HS-27A (cell line): ENCODE results near the gene MRC2.

Source experiments
- DNase-seq: peaks from one replicate; pipeline ENCODE4 v3.0.0-alpha.2; 2012; ENCODE audit warnings: low read depth, missing footprints

MRC2 gene

DNA sequence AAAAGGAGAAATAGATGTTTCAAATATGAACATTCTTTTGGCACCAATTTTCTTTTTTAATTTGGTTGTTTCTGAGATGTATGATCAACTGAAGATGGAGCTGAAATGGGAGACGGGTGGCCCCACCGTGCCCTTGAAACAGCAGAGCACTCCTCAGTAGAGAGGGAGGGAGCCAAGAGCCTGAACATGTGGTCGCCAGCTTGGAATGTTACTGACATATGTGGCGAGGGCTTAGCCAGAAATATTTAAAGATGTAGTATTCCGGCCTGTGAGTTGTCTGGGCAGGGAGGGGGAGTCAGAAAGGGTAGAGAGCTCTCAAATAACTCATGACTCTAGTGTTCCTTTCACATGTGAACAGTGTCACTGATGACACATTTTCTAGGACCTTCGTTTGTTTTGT, 13.3 kb upstream of the MRC2 start:
- DNase-seq, result no peak

DNA sequence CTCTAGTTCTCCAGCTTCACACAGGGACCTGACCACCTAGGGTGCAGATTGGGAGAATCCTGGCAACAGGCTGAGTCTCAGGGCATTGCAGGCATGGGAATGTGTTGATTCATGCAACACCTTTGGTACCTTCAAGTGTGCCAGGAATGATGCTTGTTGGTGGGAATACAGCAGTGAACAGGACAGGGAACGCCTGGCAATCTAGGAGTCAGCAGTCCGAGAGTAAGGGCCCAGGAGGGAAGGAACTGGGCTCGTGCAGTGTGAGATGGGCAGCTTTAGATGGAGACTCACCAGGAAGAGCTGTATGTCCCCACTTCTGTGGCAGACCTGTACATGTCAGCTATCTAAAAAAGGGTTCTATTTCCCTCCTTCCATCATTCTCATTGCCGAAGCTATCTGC, 12.0 kb upstream of the MRC2 start:
- DNase-seq, result no peak

DNA sequence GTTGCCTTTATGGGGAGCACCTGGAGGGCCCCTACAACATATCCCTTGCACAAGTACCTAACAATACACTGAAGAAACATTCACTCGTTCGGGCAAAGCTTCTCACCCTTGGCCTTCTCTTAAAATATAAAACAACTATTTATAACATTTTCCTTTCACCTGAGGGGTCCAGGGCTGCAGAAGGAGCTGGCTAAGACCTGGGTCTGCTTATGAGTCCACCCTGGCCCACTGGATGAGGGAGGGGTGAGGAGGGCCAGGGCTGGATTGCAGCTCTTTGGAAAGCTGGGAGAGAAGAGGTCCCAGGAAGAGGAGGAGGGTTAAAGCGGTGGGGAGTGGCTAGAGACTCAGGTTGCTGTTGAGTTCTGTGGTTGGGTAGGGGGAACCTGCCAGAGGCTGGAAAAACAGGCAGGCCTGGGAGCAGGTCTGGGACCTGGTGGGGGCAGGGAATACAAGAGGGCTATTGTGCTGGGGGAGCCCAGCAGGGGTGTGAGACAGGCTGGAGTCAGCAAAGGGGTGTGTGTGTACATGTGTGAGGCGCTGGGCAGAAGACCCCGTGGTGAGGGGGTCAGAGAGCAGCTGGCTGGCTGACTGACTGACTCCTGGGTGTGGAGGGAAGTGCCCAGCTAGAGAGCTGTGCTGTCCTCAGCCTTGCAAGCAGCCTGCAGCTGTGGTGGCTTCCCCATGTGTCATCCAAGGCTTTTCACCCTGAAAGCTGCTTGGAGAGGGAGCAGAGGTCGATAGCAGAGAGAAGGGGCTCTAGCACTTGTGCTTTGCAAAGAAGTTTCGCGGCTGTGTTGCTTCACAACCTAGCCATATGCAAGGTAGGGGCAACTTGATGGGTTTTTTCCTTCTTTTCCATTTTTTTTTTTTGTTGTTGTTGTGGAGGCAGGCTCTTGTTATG, 10.2 kb upstream of the MRC2 start:
- DNase-seq, result no peak

DNA sequence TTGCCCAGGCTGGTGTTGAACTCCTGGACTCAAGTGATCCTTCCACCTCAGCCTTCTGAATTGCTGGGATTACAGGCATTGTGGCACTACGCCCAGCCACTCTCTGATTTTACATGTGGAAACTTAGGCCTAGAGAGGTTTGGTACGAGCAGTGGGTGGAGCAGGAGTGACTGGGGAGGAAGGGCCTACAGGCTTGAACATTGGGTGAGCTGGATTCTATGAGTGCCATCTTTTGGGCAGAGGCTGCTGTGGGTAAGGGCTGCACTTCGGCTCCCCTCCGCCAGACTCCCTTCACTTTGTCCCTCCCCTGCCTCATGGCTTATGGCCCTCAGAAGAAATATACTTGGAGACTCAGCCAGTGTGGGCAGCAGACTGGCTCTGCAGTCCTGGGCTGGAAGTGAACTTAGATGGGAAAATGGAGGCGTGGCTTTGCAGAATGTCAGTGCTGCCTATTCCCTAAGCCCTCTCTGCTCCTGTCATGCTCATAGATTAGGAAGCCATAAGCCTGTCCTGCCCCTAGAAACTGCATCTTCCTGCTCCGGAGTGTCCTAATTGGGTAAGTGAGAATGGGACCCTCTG, 9.5 kb upstream of the MRC2 start:
- DNase-seq, result no peak

DNA sequence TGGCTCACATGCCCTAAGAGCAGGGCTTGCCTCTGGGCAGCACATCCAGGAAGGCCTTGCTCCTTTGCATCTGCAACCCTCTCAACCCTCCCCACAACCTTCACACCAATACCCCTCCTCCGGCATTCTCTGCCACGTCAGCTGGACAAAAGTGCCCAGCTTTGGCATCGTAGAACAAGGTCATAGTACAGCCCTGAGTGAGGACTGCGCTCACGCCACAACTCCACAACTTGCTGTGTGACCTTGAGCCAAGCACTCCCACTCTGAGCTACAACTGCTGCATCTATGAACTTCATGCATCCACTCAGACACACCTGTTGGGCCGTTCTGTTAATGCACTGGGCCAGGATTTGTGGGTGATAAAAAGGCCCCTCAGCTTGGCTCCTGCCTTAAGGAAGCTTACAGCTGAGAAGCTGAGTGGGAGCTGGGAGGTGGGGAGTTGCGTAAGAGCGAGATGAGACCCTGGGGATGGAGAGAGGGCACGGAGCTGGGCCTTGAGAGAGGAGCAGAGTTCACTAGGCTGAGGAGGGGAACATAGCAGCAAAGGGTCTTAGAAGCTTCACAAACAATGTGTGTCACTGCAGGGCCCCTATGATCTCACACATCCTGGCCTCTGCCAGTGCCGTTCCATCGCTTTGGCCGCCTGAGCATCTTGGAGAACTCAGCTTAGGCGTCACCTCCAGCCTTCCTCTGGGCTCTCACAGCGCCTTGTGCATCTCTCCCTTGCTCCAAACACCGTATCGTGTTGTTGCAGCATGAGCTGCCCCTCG, 8.6 kb upstream of the MRC2 start:
- no peak for DNase-seq

DNA sequence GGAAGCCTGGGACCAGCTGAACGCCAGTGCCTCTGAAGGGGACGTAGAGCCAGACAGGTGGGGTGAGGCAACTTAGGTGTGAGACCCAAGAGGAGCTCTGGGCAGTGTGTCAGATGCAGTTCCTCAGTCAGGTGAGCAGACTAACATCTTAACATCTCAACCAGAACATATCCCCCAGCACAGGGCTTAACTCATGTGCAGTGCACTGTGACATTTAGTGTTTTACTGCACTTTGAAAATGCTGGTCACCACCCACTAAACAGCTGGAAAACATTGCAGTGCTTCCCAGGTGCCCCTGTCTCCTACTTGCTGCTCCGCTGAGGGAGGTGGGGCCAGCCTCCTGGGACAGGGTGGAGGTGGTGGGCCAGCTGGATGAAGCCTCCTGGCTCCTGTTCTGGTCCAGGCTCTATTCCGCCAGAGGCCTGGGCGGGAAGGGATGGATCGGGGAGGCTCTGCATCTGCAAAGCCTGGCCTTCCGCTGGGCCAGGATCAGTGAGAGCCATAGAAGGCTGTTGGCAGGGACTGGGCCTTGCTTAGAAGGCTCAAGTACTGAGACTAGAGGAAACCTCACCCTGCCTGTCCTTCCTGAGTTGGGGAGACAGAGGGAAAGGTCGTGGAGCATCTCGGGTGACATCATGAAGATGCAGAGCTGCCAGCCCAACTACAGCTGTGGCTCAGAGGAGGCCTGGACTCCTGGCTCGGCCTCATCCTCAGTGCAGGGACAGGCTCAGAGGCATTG, 7.9 kb upstream of the MRC2 start:
- DNase-seq, result no peak

DNA sequence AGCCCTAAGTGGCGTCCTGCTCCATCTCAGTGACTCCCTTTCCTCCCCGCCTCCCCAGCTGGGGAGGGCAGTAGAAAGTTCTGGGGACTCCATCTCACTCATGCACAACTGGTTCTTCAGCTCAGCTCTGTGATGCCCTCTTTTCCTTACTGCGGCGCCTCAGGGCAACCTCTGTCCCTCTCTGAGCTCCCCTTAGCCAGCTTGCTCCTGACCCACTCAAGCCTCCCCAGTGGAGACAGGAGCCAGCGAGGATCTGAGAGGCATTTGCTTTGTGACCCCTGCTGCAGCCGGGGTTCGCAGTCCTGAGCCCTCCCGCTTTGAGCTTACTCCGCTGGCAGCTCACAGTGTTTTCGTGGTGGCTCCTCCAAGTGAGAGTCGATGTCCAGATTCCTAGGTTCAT, 6.2 kb upstream of the MRC2 start:
- no peak for DNase-seq

DNA sequence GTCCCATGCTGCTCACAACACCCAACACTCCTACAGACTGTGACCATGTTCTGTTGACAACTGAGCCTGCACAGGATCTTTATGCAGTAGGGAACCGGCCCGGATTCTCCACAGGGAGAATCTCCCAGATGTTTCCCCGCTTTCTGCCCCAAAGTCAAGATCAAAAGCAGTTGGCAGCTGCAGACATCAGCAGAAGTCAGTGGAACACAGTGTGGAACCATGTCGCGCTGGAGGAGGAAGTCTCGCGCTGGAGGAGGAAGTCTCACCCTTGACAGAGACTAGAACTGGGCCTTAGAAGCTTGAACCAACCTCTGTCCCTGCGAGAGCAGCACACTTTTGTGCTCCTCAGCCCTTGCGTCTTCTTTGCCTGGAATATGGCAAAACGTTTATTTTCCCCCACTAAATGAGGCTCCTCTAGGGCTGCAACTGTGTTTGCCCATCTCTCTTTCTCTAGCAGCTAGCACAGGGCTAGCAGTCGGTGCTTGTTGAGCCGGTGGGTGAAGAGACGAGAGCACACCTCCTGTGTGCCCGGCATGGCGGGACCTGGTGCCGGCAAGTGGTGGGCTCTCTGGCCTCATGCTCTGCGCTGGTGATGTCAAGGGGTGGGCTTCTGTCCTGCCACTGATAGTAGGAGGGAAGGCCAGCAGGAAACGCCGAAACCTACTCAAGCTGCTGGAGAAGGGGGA, 2.1 kb upstream of the MRC2 start:
- no peak for DNase-seq

DNA sequence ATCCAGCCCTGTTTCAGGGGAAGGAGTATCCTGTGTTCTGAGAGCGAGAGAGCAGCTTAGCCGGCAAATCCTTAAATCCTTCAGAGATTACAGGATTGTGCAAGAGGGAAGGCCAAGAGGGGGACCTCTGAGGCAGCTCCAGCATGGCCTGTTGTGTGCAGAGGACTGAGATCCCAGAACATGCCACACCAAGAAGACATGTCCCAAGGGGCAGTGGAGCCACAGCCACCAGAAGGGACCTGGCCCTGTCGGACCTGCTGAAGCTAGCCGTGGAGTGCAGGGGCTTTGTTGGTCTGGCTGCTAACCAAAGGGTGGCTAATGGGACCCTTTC, 1.6 kb upstream of the MRC2 start:
- DNase-seq, result no peak

DNA sequence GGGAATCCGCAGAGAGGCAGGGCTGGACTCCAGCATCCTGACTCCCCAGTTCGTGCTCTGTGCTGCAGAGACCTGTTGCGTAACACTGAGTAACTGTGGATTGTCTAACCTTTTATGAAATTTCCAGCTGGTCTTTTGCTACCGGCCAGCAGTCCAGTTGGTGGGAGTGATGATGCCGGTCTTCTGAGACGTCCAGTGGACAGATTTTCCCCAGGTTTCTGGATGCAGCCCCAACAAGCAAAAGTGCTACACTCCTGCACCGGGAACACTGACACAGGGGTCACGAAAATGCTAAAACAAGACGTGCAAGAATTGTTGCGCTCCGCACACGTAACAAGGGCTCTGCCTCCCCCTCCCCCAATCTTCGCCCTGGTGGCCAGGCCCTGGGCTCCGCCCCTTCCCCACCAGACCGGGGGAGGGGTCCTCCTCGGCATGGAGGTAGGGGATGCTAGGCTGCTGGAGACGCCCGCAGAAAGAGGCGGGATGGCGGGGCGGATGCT, 701 bp upstream of the MRC2 start:
- DNase-seq, result no peak

DNA sequence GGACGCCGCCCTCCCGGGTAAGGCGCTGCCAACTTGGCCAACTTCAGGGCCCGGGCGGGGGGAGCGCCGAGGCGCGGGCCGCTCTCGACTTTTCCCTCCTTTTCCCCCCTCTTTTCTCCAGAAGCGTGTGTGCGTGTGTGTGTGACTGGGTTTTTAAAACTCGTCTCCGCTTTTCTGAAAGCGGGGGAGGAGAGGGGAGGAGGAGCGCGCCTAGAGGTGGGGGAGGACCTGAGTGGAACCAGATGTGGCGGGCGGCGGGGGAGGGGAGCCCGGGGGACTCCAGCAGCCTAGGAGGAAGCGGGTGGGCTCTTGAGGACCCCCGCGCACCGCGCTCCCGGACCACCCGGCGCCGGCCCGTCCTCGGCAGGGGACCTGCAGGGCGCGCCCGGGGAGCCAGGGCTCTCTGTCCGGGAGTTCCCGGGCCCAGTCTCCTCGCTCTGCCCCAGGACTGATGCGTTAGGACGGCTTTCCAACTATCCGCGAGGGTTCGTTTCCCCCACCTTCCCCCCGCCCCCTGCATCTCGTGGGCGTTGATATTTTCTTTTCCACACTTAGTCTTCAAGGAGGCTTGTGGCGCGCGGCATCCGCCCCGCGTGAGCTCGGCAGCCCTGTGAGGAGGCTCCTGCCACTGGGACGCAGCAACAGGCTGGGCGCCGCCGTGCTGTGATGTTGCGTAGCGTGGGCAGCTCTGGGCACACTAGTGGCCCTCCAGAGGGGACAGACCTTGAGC, 599 bp downstream of the MRC2 start:
- no peak for DNase-seq

DNA sequence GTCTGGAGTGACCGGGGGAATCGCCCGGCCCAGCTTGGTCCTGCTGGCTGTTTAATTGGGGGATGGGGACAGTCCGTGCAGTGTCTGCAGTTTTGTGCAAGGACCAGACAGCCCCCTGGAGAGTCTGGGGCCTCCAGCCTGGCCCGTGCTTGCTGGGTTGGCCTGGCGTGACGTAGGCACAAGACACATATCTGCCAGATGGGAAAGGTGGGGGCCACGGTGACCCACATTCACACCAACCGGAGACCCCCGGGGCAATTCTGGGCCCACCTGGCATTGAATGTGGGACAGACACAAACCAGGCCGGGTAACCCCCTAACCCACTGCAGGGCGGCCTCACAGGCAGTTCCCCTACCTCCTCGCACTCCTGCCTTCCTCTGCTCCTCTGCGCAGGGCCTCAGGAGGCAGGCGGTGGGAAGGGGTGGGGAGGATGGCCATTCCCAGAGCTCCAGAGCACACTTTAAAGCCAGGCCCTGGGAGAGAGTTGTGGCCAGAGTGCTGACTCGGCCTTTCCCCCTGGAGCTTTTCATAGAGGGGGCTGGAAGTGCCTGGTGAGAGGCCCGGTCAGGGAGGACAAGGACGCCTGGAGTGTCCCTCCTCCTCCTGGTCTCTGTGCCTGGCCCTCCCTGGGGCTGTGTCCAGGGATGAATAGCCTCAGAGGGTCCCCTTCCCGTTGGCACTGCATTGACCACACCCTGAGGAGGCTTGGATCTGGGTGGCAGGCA, 1.5 kb downstream of the MRC2 start:
- DNase-seq, result no peak

DNA sequence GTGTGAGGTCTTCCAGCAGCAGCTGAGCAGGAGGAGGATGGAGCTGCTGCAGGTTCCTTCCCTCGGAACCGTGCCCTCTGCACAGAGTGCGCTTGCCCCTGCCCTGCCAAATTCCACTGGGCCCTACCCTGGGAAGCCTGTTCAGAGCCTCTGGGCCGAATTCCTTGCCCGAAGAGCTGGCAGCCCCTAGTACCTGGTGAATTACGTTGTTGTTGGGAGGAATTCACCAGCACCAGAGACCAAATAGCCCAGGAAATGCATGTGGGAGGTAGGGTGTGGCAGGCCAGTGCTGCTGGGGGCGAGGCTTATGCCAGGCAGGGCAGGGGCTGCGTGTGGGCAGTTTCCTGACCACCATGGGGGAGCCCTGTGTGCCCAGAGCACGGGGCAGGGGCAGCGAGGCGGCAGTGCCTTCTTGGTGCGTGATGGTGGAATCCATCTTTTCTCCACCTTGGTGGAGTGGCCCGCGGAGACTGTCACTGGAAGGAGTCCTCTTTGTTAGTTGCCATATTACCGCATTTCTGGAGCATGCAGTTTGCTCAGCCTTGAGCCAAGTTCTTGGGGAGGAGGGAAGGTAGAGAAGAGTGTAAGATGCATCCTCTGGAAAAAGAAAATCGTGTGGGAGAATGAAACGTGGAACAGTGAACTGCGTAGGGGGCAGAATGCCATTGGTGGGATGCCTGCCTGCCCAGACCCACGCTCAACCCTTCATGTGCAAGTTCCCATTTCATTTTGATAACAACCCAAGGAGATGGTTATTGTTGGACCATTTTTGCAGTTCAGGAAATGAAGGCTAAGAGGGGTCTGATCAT, 2.3 kb downstream of the MRC2 start:
- no peak for DNase-seq

DNA sequence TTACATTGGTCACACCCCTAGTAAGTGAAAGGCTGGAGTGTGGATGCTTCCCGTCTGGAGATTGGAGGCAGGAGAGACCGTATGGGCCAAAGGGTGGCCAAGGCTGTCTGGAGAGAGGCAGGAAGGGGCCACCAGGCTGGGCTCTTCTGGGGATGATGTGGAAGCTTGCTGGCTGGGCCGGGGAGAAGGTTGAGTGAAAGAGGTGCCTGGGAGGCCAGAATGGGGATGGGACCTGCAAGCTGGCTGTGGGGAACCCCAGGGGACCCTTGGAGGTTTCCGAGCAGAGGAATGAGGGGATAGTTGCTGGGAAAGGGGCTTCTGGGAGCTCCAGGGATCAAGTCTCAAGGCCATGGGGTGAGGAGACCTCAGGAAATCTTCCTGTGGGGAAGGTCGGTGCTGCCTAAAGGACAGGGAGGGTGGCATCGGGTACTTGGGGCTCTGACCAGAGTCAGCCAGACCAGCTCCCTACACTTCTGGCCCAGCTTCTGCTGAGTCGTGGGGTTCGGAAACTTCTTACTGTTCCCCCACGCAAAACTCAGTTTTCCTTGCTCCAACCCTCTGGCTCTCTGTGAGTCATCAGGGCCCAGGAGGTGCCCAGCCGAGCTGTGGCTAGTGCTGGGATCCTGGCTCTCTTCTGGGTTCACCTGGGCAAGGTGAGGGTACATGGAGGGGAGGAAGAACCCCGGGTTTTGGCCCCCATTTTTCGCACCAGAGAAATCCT, 3.1 kb downstream of the MRC2 start:
- no peak for DNase-seq

DNA sequence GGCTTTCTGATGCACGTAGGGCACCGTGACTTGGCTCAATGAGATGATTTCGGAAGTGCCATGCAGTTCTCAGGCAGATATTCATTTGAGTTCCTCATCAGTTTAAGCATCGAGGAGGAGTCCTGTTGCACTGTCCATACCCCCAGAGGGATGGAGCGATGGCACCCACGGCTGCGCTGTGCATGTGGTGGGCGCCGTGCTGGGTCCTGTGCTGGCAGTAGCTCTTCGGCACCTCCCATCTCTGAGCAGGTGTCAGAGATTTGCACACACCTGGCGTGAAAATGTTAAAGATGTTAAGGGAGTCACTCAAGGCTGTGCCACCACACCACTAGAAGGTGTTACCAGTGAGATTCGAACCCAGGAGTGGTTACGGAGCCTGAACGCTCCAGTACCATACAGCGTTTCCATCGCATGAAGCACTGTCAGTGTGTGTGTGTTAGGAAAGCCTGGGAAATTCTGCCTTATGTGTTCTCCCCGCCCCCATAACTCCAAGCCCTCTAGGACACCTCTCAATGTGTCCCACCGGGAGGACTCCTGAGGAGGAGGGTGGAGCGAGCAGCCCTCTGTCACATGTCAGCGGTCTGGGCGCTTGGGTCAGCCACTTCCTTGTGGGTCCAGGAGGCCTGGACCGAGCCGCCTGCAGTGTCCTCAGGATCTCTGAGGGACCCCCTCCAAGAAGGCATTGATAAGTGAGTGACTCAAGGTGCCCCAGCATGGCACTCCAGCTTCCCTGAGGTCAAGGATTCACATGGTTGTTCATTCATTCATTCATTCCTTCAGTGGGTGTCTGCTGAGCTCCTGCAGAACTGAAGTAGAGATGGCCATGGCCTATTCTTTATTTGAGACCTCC, 3.8 kb downstream of the MRC2 start:
- no peak for DNase-seq

DNA sequence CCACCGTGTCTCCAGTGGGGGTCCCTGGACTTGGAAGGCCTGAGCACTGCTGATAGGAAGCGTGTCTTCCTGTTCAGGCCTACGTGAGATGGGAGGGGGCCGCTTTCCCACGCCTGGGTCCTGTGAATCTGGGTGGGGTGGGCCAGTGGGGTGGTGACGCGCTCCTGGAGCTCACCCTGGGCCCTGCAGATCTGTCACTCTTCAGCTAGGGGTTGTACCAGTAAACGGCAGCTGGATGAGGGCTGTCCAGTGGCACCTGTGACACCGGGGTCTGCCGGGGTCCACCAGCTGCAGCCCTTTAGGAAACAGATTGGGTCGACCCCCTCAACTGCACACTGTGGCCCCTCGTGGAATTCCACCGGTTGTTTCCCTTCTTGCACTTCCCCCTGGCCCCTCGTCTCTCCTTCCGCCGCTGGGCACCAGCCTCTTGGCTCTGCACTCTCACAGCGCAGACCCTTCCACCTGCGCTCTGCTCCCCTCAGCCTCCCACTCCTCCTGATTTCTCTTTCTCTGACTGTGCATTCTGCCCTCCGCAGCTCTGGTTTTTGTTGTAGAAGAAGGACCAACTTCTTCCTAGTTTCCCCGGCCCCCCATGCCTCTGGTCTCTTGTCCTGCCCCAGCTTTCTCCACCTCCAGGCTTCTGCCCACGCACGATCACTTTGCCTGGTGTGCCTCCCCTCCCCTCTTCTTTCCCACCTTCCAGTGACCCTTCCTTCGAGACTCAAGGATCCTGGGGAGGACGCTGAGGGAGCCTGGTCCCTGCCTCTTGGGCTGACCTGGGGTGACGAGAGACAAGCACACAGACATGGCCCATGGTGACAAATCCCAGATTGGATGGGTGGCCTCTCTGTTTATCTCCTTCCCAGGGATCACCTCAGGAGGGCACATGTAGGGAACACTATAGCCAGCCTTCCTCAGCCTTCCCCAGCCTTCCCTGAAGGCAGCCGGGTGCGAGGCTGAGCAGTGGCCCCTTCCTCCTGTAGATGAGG, 4.8 kb downstream of the MRC2 start:
- DNase-seq, result no peak

DNA sequence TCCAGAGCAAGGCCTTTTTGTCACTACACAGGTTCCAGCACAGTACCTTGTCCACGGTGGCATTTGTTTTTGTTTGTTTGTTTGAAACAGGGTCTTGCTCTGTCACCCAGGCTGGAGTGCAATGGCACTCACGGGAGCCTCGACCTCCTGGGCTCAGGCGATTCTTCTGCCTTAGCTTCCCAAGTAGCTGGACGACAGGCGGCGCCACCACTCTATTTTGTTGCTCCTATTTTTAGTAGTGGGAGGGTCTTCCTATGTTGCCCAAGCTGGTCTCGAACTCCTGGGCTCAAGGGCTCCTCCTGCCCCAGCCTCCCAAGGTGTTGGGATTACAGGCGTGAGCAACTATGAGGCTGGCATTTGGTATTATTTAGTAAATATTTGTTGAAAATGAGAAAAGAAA, 10.3 kb downstream of the MRC2 start:
- DNase-seq, result no peak
